SK-N-SH treated with all-trans-retinoic acid at 6 μM for 48 hours (cell line): Measurements from ENCODE around the gene RHNO1.
A peak's percentile ranks its signal among the peaks of the same experiment; 100 is the strongest.

Experiments
- ATAC-seq: fragments of 200-7000 bp; cut with Tn5 transposase; 3 replicates; pipeline ENCODE4 v1.9.1; 2020; ENCODE audit warnings: mild to moderate bottlenecking, moderate library complexity
- CSDC2 ChIP-seq: fragments of 250-450 bp; sonication (Bioruptor Pico); IDR thresholded peaks from 2 replicates; pipeline ENCODE4 v1.5.0; 2020; ENCODE audit warnings: mild to moderate bottlenecking, moderate library complexity
- ESRRG ChIP-seq: fragments of 250-450 bp; sonication (Bioruptor Pico); IDR thresholded peaks from 2 replicates; pipeline ENCODE4 v1.6.1; 2021; ENCODE audit warnings: mild to moderate bottlenecking
- GLIS3 ChIP-seq: fragments of 250-450 bp; sonication (Bioruptor Pico); IDR thresholded peaks from 2 replicates; pipeline ENCODE4 v1.5.0; 2020; ENCODE audit warnings: mild to moderate bottlenecking, moderate library complexity
- ISL1 ChIP-seq: fragments of 250-450 bp; sonication (Bioruptor Pico); IDR thresholded peaks from 2 replicates; pipeline ENCODE4 v2.1.2; 2022; ENCODE audit warnings: mild to moderate bottlenecking, moderate library complexity
- OSR1 ChIP-seq: fragments of 250-450 bp; sonication (Bioruptor Pico); IDR thresholded peaks from 2 replicates; pipeline ENCODE4 v1.8.0; 2022; ENCODE audit warnings: moderate library complexity, mild to moderate bottlenecking, inconsistent platforms
- PPARA ChIP-seq: fragments of 250-450 bp; sonication (Bioruptor Pico); IDR thresholded peaks from 2 replicates; pipeline ENCODE4 v1.5.0; 2020; ENCODE audit warnings: mild to moderate bottlenecking, borderline replicate concordance
- RARB ChIP-seq: fragments of 250-450 bp; sonication (Bioruptor Pico); IDR thresholded peaks from 2 replicates; pipeline ENCODE4 v1.8.0; 2021; ENCODE audit warnings: mild to moderate bottlenecking, moderate library complexity
- TCF4 ChIP-seq: fragments of 250-450 bp; sonication (Bioruptor Pico); IDR thresholded peaks from 2 replicates; pipeline ENCODE4 v1.8.0; 2021; ENCODE audit warnings: mild to moderate bottlenecking, moderate library complexity, borderline replicate concordance
- TOX ChIP-seq: fragments of 250-450 bp; sonication (Bioruptor Pico); IDR thresholded peaks from 2 replicates; pipeline ENCODE4 v1.8.0; 2021; ENCODE audit warnings: mild to moderate bottlenecking, moderate library complexity, borderline replicate concordance
- ZC3H10 ChIP-seq: fragments of 250-450 bp; sonication (Bioruptor Pico); IDR thresholded peaks from 2 replicates; pipeline ENCODE4 v1.5.1; 2021; ENCODE audit warnings: mild to moderate bottlenecking, moderate library complexity
- ZFP30 ChIP-seq: fragments of 450-650 bp; formaldehyde crosslinking; IDR thresholded peaks from 2 replicates; pipeline ENCODE4 v1.5.0; 2022; ENCODE audit warnings: mild to moderate bottlenecking, moderate library complexity
- ZNF565 ChIP-seq: fragments of 450-650 bp; formaldehyde crosslinking; conservative IDR thresholded peaks from 2 replicates; pipeline ENCODE4 v1.5.0; 2020; ENCODE audit warnings: low read depth, mild to moderate bottlenecking, moderate library complexity
- ZNF70 ChIP-seq: fragments of 450-650 bp; formaldehyde crosslinking; IDR thresholded peaks from 2 replicates; pipeline ENCODE4 v1.5.0; 2020; ENCODE audit warnings: mild to moderate bottlenecking, moderate library complexity
- ZNF8 ChIP-seq: fragments of 450-650 bp; formaldehyde crosslinking; IDR thresholded peaks from 2 replicates; pipeline ENCODE4 v1.5.0; 2020; ENCODE audit warnings: mild to moderate bottlenecking, moderate library complexity
- TF ChIP-seq, protein P1 (sequence below): fragments of 250-450 bp; sonication (Bioruptor Pico); IDR thresholded peaks from 2 replicates; pipeline ENCODE4 v1.5.0; 2020; ENCODE audit warnings: mild to moderate bottlenecking, moderate library complexity
- TF ChIP-seq, protein P2 (sequence below): fragments of 250-450 bp; sonication (Bioruptor Pico); IDR thresholded peaks from 2 replicates; pipeline ENCODE4 v1.5.1; 2020; ENCODE audit warnings: low read depth, mild to moderate bottlenecking, moderate library complexity
- TF ChIP-seq, protein P3 (sequence below): fragments of 250-450 bp; sonication (Bioruptor Pico); IDR thresholded peaks from 2 replicates; pipeline ENCODE4 v1.8.0; 2021; ENCODE audit warnings: low read depth, mild to moderate bottlenecking, moderate library complexity, borderline replicate concordance
- TF ChIP-seq, protein P4 (sequence below): fragments of 250-450 bp; sonication (Bioruptor Pico); IDR thresholded peaks from 2 replicates; pipeline ENCODE4 v1.5.1; 2021; ENCODE audit warnings: mild to moderate bottlenecking, moderate library complexity

Gene RHNO1, protein sequence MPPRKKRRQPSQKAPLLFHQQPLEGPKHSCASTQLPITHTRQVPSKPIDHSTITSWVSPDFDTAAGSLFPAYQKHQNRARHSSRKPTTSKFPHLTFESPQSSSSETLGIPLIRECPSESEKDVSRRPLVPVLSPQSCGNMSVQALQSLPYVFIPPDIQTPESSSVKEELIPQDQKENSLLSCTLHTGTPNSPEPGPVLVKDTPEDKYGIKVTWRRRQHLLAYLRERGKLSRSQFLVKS

GRCh38 chr12:2877047-2877952 is at the start of gene RHNO1, which contains the start of gene FOXM1:
RHNO1 (plus strand) TSS chr12:2877223; CDS start chr12:2885367, 8,144 bp downstream.
FOXM1 (minus strand) TSS chr12:2877174; CDS start chr12:2874478, 2,696 bp downstream.
- TF ChIP-seq ZNF565 (CRISPR knock-in tag) (no peak), PPARA (no peak), ZFP30 (no peak), TCF4 (CRISPR knock-in tag) (no peak)
- TF ChIP-seq, protein P1, sequence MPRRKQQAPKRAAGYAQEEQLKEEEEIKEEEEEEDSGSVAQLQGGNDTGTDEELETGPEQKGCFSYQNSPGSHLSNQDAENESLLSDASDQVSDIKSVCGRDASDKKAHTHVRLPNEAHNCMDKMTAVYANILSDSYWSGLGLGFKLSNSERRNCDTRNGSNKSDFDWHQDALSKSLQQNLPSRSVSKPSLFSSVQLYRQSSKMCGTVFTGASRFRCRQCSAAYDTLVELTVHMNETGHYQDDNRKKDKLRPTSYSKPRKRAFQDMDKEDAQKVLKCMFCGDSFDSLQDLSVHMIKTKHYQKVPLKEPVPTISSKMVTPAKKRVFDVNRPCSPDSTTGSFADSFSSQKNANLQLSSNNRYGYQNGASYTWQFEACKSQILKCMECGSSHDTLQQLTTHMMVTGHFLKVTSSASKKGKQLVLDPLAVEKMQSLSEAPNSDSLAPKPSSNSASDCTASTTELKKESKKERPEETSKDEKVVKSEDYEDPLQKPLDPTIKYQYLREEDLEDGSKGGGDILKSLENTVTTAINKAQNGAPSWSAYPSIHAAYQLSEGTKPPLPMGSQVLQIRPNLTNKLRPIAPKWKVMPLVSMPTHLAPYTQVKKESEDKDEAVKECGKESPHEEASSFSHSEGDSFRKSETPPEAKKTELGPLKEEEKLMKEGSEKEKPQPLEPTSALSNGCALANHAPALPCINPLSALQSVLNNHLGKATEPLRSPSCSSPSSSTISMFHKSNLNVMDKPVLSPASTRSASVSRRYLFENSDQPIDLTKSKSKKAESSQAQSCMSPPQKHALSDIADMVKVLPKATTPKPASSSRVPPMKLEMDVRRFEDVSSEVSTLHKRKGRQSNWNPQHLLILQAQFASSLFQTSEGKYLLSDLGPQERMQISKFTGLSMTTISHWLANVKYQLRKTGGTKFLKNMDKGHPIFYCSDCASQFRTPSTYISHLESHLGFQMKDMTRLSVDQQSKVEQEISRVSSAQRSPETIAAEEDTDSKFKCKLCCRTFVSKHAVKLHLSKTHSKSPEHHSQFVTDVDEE, result 0 out of 2 replicates have a peak, but pooled peaks have one; percentile 38
- TF ChIP-seq, protein P2, sequence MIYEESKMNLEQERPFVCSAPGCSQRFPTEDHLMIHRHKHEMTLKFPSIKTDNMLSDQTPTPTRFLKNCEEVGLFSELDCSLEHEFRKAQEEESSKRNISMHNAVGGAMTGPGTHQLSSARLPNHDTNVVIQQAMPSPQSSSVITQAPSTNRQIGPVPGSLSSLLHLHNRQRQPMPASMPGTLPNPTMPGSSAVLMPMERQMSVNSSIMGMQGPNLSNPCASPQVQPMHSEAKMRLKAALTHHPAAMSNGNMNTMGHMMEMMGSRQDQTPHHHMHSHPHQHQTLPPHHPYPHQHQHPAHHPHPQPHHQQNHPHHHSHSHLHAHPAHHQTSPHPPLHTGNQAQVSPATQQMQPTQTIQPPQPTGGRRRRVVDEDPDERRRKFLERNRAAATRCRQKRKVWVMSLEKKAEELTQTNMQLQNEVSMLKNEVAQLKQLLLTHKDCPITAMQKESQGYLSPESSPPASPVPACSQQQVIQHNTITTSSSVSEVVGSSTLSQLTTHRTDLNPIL (CRISPR knock-in tag), result no peak
- peak; percentile 93 for ATAC-seq

- no peak for ATAC-seq
- TF ChIP-seq OSR1 (CRISPR knock-in tag) (no peak), ESRRG (CRISPR knock-in tag) (no peak), GLIS3 (CRISPR knock-in tag) (no peak), ISL1 (CRISPR knock-in tag) (no peak), ZC3H10 (no peak)
- TF ChIP-seq, all 23 proteins: peak for 0
These were observed 47.7 kb upstream of the RHNO1 start for GRCh38 chr12:2829275-2829674.

DNA sequence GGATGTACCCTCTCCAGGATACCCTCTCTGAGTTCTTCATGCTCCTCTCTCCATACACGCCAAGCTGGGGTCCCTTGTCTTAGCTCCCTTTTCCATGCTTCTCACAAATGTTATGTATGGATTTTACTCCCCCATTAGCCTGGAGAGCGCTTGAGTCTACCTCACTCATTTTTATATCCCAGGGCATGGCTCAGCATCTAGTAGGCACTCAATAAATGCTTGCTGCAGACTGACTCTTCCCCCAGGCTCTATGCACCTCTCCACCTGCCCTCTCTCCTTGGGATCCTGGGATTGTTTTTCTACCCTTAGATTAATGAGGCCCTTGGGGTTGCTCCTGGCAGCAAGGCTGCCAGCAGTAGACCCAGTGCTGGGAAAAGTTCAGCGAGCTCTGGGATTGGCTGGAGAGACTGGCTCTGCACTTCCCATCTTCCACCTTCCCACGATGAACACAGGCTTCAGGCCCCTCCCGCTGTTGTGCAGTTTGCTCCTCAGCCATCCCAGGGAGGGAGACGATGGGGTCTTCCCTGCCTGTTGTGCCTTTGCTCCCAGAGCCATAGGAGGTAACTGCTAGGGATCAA is 44.4 kb upstream of the RHNO1 start:
- ATAC-seq, result no peak
- TF ChIP-seq, protein P1, result no peak
- TF ChIP-seq ZNF70 (CRISPR knock-in tag), result no peak
- TF ChIP-seq GLIS3 (CRISPR knock-in tag), result no peak
- no peak for TF ChIP-seq PPARA
- TF ChIP-seq RARB (CRISPR knock-in tag), result no peak
- TF ChIP-seq, protein P3, sequence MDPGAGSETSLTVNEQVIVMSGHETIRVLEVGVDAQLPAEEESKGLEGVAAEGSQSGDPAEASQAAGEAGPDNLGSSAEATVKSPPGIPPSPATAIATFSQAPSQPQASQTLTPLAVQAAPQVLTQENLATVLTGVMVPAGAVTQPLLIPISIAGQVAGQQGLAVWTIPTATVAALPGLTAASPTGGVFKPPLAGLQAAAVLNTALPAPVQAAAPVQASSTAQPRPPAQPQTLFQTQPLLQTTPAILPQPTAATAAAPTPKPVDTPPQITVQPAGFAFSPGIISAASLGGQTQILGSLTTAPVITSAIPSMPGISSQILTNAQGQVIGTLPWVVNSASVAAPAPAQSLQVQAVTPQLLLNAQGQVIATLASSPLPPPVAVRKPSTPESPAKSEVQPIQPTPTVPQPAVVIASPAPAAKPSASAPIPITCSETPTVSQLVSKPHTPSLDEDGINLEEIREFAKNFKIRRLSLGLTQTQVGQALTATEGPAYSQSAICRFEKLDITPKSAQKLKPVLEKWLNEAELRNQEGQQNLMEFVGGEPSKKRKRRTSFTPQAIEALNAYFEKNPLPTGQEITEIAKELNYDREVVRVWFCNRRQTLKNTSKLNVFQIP (CRISPR knock-in tag), result no peak
- no peak for TF ChIP-seq ZFP30
- TF ChIP-seq ZNF8 (CRISPR knock-in tag), result no peak
- TF ChIP-seq OSR1 (CRISPR knock-in tag), result no peak
- TF ChIP-seq, protein P2 (CRISPR knock-in tag), result no peak
- no peak for TF ChIP-seq CSDC2 (CRISPR knock-in tag)
- TF ChIP-seq TCF4 (CRISPR knock-in tag), result no peak
- TF ChIP-seq TOX (CRISPR knock-in tag), result no peak
- TF ChIP-seq, protein P4, sequence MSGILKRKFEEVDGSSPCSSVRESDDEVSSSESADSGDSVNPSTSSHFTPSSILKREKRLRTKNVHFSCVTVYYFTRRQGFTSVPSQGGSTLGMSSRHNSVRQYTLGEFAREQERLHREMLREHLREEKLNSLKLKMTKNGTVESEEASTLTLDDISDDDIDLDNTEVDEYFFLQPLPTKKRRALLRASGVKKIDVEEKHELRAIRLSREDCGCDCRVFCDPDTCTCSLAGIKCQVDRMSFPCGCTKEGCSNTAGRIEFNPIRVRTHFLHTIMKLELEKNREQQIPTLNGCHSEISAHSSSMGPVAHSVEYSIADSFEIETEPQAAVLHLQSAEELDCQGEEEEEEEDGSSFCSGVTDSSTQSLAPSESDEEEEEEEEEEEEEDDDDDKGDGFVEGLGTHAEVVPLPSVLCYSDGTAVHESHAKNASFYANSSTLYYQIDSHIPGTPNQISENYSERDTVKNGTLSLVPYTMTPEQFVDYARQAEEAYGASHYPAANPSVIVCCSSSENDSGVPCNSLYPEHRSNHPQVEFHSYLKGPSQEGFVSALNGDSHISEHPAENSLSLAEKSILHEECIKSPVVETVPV (CRISPR knock-in tag), result no peak
- no peak for TF ChIP-seq ZC3H10
- TF ChIP-seq, all 23 proteins: peak for 0
